SK-N-SH (cell line): Measurements from ENCODE around the gene ZFC3H1. TPM values are rescaled to one million over a fixed set of nuclear protein-coding genes. Genes with fewer than 3 reads are reported as not detected.

ENCODE experiments used
- CTCF ChIA-PET: fragments of 300-600, 350-600 bp; formaldehyde crosslinking; extraction: SDS; loops from one replicate; lab custom pipeline; 2021; lab: Yijun Ruan, JAX
- POLR2A ChIA-PET: fragments of 350-600 bp; sonication (Branson Sonifier 250); formaldehyde crosslinking; extraction: SDS; loops from one replicate; lab custom pipeline; 2020; ENCODE audit warnings: antibody characterized with exemption, inconsistent platforms; lab: Yijun Ruan, JAX
- DNase-seq: peaks from one replicate; pipeline ENCODE4 v3.0.0; 2012
- H2AFZ ChIP-seq: fragments of 200-600 bp; sonication (generic); 2 replicates; pipeline ENCODE4 v1.8.1; 2016; ENCODE audit warnings: antibody characterized with exemption, mild to moderate bottlenecking, low read depth
- H3F3A ChIP-seq: fragments of 200-600 bp; sonication (generic); replicated peaks from 2 replicates; pipeline ENCODE3; 2016; ENCODE audit warnings: antibody characterized with exemption, mild to moderate bottlenecking; ENCODE audit not compliant: insufficient read depth
- H3K27ac ChIP-seq, 2 experiments: fragments of 200-500 bp in 1 of 2; fragments of 200-600 bp in 1 of 2; sonication (Bioruptor generic) in 1 of 2; sonication (generic), shearing (Covaris generic) in 1 of 2; 2 replicates each; pipeline versions ENCODE4 v1.5.1 to v1.6.1; 2014 to 2016; ENCODE audit warnings: low read depth in 2 of 2, inconsistent platforms in 1 of 2, low read length in 1 of 2, mild to moderate bottlenecking in 1 of 2, mixed read lengths in 1 of 2
- H3K27me3 ChIP-seq: fragments of 200-600 bp; sonication (generic), shearing (Covaris generic); 2 replicates; pipeline ENCODE4 v1.6.1; 2016; ENCODE audit warnings: mixed run types; ENCODE audit not compliant: insufficient read depth
- H3K36me3 ChIP-seq, 2 experiments: fragments of 200-500 bp in 1 of 2; fragments of 200-600 bp in 1 of 2; sonication (Bioruptor generic) in 1 of 2; sonication (generic) in 1 of 2; replicated peaks in 1 of 2; 2 replicates each; pipeline versions ENCODE3 to v1.5.1; 2014 to 2016; ENCODE audit warnings: low read length in 1 of 2, mild to moderate bottlenecking in 1 of 2; ENCODE audit not compliant: insufficient read depth in 2 of 2, control insufficient read depth in 1 of 2
- H3K4me1 ChIP-seq, 2 experiments: fragments of 200-500 bp in 1 of 2; fragments of 200-600 bp in 1 of 2; sonication (Bioruptor generic) in 1 of 2; sonication (generic), shearing (Covaris generic) in 1 of 2; 2 replicates each; pipeline versions ENCODE4 v1.5.1 to v1.6.1; 2014 to 2016; ENCODE audit warnings: low read depth in 1 of 2, low read length in 1 of 2, mixed run types in 1 of 2; ENCODE audit not compliant: insufficient read depth in 2 of 2, control insufficient read depth in 1 of 2
- H3K4me2 ChIP-seq: fragments of 200-600 bp; sonication (generic), shearing (Covaris generic); 2 replicates; pipeline ENCODE4 v1.6.1; 2017; ENCODE audit warnings: mixed run types
- H3K4me3 ChIP-seq, 2 experiments: fragments of 200-500 bp in 1 of 2; fragments of 200-600 bp in 1 of 2; sonication (Bioruptor generic) in 1 of 2; sonication (generic), shearing (Covaris generic) in 1 of 2; 2 replicates each; pipeline versions ENCODE4 v1.5.1 to v1.8.1; 2014 to 2016; ENCODE audit warnings: low read depth in 2 of 2, inconsistent platforms in 1 of 2, low read length in 1 of 2, mild to moderate bottlenecking in 1 of 2, mixed read lengths in 1 of 2, moderate library complexity in 1 of 2
- H3K79me2 ChIP-seq: fragments of 200-600 bp; sonication (generic); 2 replicates; pipeline ENCODE4 v1.8.1; 2017; ENCODE audit warnings: mild to moderate bottlenecking; ENCODE audit not compliant: insufficient read depth
- H3K9ac ChIP-seq: fragments of 200-600 bp; sonication (generic); 2 replicates; pipeline ENCODE4 v1.6.1; 2017; ENCODE audit warnings: mixed run types
- H3K9me2 ChIP-seq: fragments of 200-600 bp; sonication (generic); 2 replicates; pipeline ENCODE4 v1.6.1; 2017; ENCODE audit warnings: mixed run types
- H3K9me3 ChIP-seq: fragments of 200-600 bp; sonication (generic); 2 replicates; pipeline ENCODE4 v1.6.1; 2017; ENCODE audit warnings: mixed run types, mild to moderate bottlenecking, moderate library complexity
- H4K20me1 ChIP-seq: fragments of 200-600 bp; sonication (generic); 2 replicates; pipeline ENCODE4 v1.6.1; 2017; ENCODE audit warnings: mild to moderate bottlenecking, mixed run types; ENCODE audit not compliant: insufficient read depth
- FOSL2 ChIP-seq: IDR thresholded peaks from 2 replicates; pipeline ENCODE4 v1.4.0; 2012; ENCODE audit warnings: low read depth, mild to moderate bottlenecking, moderate library complexity, borderline replicate concordance
- MXI1 ChIP-seq: IDR thresholded peaks from 2 replicates; pipeline ENCODE4 v1.6.1; 2012; ENCODE audit warnings: mild to moderate bottlenecking, low read depth, low read length, improper control_type of control experiment
- RFX5 ChIP-seq: IDR thresholded peaks from 2 replicates; pipeline ENCODE4 v1.6.1; 2012; ENCODE audit warnings: mild to moderate bottlenecking, improper control_type of control experiment, low read length
- TCF12 ChIP-seq: IDR thresholded peaks from 2 replicates; pipeline ENCODE4 v1.4.0; 2012
- USF2 ChIP-seq: fragments of 150-350 bp; IDR thresholded peaks from 2 replicates; pipeline ENCODE4 v1.6.1; 2017; ENCODE audit warnings: antibody characterized with exemption, low read length, low read depth, borderline replicate concordance
- WGBS: methylation state at CpG from one replicate; pipeline ENCODE4 v1.1.6; 2017; ENCODE audit warnings: low lambda C conversion rate; 5-methylcytosine and 5-hydroxymethylcytosine counted together
- polyA plus RNA-seq, 3 experiments: library from polyadenylated mRNA; depleted of rRNA; stranded (reverse); fragments of >200 nt; gene quantifications; 2 replicates each; pipeline ENCODE4 v1.2.3, GENCODE V29; 2012
- TF ChIP-seq, protein P1 (sequence below): fragments of 150-350 bp; IDR thresholded peaks from 2 replicates; pipeline ENCODE4 v1.6.1; 2016; ENCODE audit warnings: mild to moderate bottlenecking, low read depth, low read length

Gene ZFC3H1
- polyA plus RNA-seq, 1 of the 3 experiments (the other 2 are of a cell fraction): 19.1 TPM

DNA sequence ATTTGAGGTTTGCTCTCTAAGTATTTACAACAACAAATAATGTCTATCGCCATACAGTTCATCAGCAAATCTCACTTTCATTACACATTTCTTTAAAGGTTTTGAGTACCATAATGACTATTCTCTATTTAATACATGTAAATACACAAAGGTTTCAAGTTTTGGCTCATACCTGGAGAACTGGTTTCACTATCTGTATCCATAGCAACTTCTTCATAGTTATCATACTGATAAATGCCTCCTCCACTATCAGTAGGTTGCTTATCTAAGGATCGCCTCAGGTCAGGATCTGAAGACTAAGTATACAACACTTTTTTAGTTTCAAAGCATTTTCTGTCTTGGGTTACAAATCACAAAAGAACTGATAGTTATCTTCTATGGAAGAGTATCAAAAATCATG is 21.4 kb downstream of the ZFC3H1 start:
- POLR2A ChIA-PET: no interaction called here
- Histone ChIP-seq H3K9me3 (no peaks in the 10 kb centered on the region; the same call in 1 of the 2 replicates), H3K27ac (peak overlapping the region in 1 of 2 experiments; percentile 46; a peak in 2 of 4 replicates), H3K9me2 (no peaks in the 10 kb centered on the region), H3K27me3 (no peaks in the 10 kb centered on the region), H3K4me3 (no peak overlapping the region), H2AFZ (no peak overlapping the region)
- TF ChIP-seq, protein P1, sequence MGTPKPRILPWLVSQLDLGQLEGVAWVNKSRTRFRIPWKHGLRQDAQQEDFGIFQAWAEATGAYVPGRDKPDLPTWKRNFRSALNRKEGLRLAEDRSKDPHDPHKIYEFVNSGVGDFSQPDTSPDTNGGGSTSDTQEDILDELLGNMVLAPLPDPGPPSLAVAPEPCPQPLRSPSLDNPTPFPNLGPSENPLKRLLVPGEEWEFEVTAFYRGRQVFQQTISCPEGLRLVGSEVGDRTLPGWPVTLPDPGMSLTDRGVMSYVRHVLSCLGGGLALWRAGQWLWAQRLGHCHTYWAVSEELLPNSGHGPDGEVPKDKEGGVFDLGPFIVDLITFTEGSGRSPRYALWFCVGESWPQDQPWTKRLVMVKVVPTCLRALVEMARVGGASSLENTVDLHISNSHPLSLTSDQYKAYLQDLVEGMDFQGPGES: no peak
- TF ChIP-seq, all 33 proteins: peak for 0
- peaks cover 81 to 93% of the 10 kb centered on the region in 2 experiments for H3K36me3 ChIP-seq
- no peak overlapping the region for H3K9ac ChIP-seq
- DNase-seq: no peak
- CTCF ChIA-PET: interaction anchor here (0.9 to 1.6 kb wide), 2 partner anchors 56 to 105 kb away, joined by 3 to 5 read pairs; no protein-coding TSS in a partner anchor
- 99% methylated on average over 2 of the region's 2 CpGs for WGBS
- H4K20me1 ChIP-seq: no peaks in the 10 kb centered on the region
- no peak overlapping the region for H3K4me2 ChIP-seq
- peaks cover 31% of the 10 kb centered on the region for H3F3A ChIP-seq
- H3K4me1 ChIP-seq: peaks cover 0 to 12% of the 10 kb centered on the region in 2 experiments; a peak in 3 of 4 replicates
- peaks cover 67% of the 10 kb centered on the region for H3K79me2 ChIP-seq

GRCh38 chr12:71641390-71641789 is 22.3 kb downstream of the ZFC3H1 start:
- TF ChIP-seq RFX5: no peak
- Histone ChIP-seq H3K9me3 (no peaks in the 10 kb centered on the region; the same call in 1 of the 2 replicates), H3K36me3 (peaks cover 79 to 91% of the 10 kb centered on the region in 2 experiments), H3F3A (peaks cover 31% of the 10 kb centered on the region), H3K27me3 (no peaks in the 10 kb centered on the region), H3K4me2 (peak overlapping the region; percentile 19; the same call in 1 of the 2 replicates), H3K9me2 (no peaks in the 10 kb centered on the region), H2AFZ (no peak overlapping the region), H3K79me2 (peaks cover 59% of the 10 kb centered on the region), H3K4me1 (peaks cover 0 to 12% of the 10 kb centered on the region in 2 experiments; a peak in 2 of 4 replicates), H3K9ac (no peak overlapping the region), H3K4me3 (no peak overlapping the region), H3K27ac (peak overlapping the region in 1 of 2 experiments; percentile 46; a peak in 2 of 4 replicates), H4K20me1 (no peaks in the 10 kb centered on the region)
- WGBS: 95% methylated on average over 2 of the region's 2 CpGs
- ChIA-PET POLR2A (no interaction called here), CTCF (no interaction called here)
- DNase-seq: no peak

GRCh38 chr12:71640316-71640715 is 23.3 kb downstream of the ZFC3H1 start:
- POLR2A ChIA-PET: no interaction called here
- no peak overlapping the region for H3K4me3 ChIP-seq
- no peaks in the 10 kb centered on the region; the same call in 1 of the 2 replicates for H3K9me3 ChIP-seq
- peaks cover 79 to 92% of the 10 kb centered on the region in 2 experiments for H3K36me3 ChIP-seq
- no peaks in the 10 kb centered on the region for H4K20me1 ChIP-seq
- H3K4me1 ChIP-seq: peaks cover 0 to 12% of the 10 kb centered on the region in 2 experiments; a peak in 2 of 4 replicates
- peaks cover 26% of the 10 kb centered on the region for H3F3A ChIP-seq
- H3K4me2 ChIP-seq: no peak overlapping the region
- H2AFZ ChIP-seq: no peak overlapping the region
- CTCF ChIA-PET: interaction anchor here (1.0 to 4.6 kb wide), 2 partner anchors 13 to 105 kb away, joined by 4 to 33 read pairs; no protein-coding TSS in a partner anchor
- WGBS: 94% methylated on average over 2 of the region's 2 CpGs
- no peaks in the 10 kb centered on the region for H3K27me3 ChIP-seq
- no peak overlapping the region for H3K9ac ChIP-seq
- TF ChIP-seq USF2 (no peak), TCF12 (no peak), FOSL2 (no peak), RFX5 (no peak), MXI1 (no peak)
- no peak for DNase-seq
- no peak overlapping the region for H3K27ac ChIP-seq
- peaks cover 53% of the 10 kb centered on the region for H3K79me2 ChIP-seq
- H3K9me2 ChIP-seq: no peaks in the 10 kb centered on the region
